Endothelial cell of umbilical vein (primary cell): ENCODE results near the gene NECTIN4. TPM values are rescaled to one million over a fixed set of nuclear protein-coding genes. Genes with fewer than 3 reads are reported as not detected.

ENCODE experiments used
- BruUV-seq: library from RNA; stranded (reverse); fragments of 400-500 nt; replicated peaks from 2 replicates; lab custom pipeline; 2021; lab: Mats Ljungman, UMichigan
- CTCF ChIA-PET: fragments of 300-600, 350-600 bp; sonication (Branson Sonifier 250); formaldehyde crosslinking; loops from one replicate; lab custom pipeline; 2021; ENCODE audit warnings: antibody characterized with exemption, inconsistent platforms; lab: Charles Lee
- POLR2A ChIA-PET: fragments of 300-600, 350-600 bp; sonication (Branson Sonifier 250); formaldehyde crosslinking; loops from one replicate; lab custom pipeline; 2021; ENCODE audit warnings: antibody characterized with exemption, inconsistent platforms; lab: Charles Lee
- DNase-seq: peaks from one replicate; pipeline ENCODE4 v3.0.0-alpha.2; 2011; ENCODE audit warnings: low read depth, low spot score
- FAIRE-seq: peaks from 2 replicates; lab custom pipeline; 2011; peaks lifted over from hg19 to GRCh38; lab: Jason Lieb, UNC
- H2AFZ ChIP-seq: 2 replicates; pipeline ENCODE4 v1.6.0; 2012; ENCODE audit warnings: low read depth, low read length, control low read depth, inconsistent platforms
- H3K27ac ChIP-seq: 2 replicates; pipeline ENCODE4 v1.5.1; 2011; ENCODE audit warnings: low read depth, mild to moderate bottlenecking, control low read depth, low read length, moderate library complexity; ENCODE audit not compliant: insufficient read depth
- H3K27me3 ChIP-seq, 2 experiments: 2 replicates each; pipeline versions ENCODE4 v1.6.0 to v1.6.1; 2011; ENCODE audit warnings: low read length in 2 of 2, mixed read lengths in 1 of 2; ENCODE audit not compliant: control insufficient read depth in 2 of 2, insufficient read depth in 2 of 2
- H3K36me3 ChIP-seq, 2 experiments: 2 replicates in 1 of 2; 3 replicates in 1 of 2; pipeline ENCODE4 v1.5.1; 2011; ENCODE audit warnings: low read length in 2 of 2, mild to moderate bottlenecking in 1 of 2, moderate library complexity in 1 of 2; ENCODE audit not compliant: control insufficient read depth in 2 of 2, insufficient read depth in 2 of 2; ENCODE audit errors: extremely low read depth in 1 of 2
- H3K4me1 ChIP-seq: 3 replicates; pipeline ENCODE4 v1.5.1; 2011; ENCODE audit warnings: mild to moderate bottlenecking, low read length; ENCODE audit not compliant: control insufficient read depth, insufficient read depth; ENCODE audit errors: extremely low read depth
- H3K4me2 ChIP-seq: 2 replicates; pipeline ENCODE4 v1.6.1; 2011; ENCODE audit warnings: low read length, control low read depth, mixed read lengths; ENCODE audit not compliant: insufficient read depth
- H3K4me3 ChIP-seq, 3 experiments: fragments of 200-600 bp in 1 of 3; sonication (generic), shearing (Covaris generic) in 1 of 3; replicated peaks in 1 of 3; 2 replicates each; pipeline ENCODE4 v1.5.1; 2011 to 2016; ENCODE audit warnings: control low read depth in 3 of 3, low read length in 3 of 3, mild to moderate bottlenecking in 2 of 3, inconsistent platforms in 1 of 3, low read depth in 1 of 3, moderate library complexity in 1 of 3; ENCODE audit not compliant: insufficient read depth in 1 of 3
- H3K79me2 ChIP-seq: 2 replicates; pipeline ENCODE4 v1.6.0; 2012; ENCODE audit warnings: low read length, inconsistent platforms; ENCODE audit not compliant: control insufficient read depth, insufficient read depth
- H3K9ac ChIP-seq: replicated peaks from 2 replicates; pipeline ENCODE3; 2011; ENCODE audit warnings: low read length, control low read depth; ENCODE audit not compliant: insufficient read depth; ENCODE audit errors: extremely low read depth
- H3K9me1 ChIP-seq: replicated peaks from 3 replicates; pipeline ENCODE4 v1.6.0; 2011; ENCODE audit warnings: mild to moderate bottlenecking, low read length; ENCODE audit not compliant: control insufficient read depth, insufficient read depth; ENCODE audit errors: extremely low read depth
- H3K9me3 ChIP-seq: replicated peaks from 2 replicates; pipeline ENCODE4 v1.5.1; 2012; ENCODE audit warnings: low read length, inconsistent platforms; ENCODE audit not compliant: control insufficient read depth, insufficient read depth
- H4K20me1 ChIP-seq: replicated peaks from 2 replicates; pipeline ENCODE3; 2011; ENCODE audit warnings: mild to moderate bottlenecking, low read length; ENCODE audit not compliant: control insufficient read depth, insufficient read depth; ENCODE audit errors: extremely low read depth
- EZH2 ChIP-seq: IDR thresholded peaks from 2 replicates; pipeline ENCODE4 v1.6.1; 2012; ENCODE audit warnings: borderline replicate concordance, low read depth, mild to moderate bottlenecking, moderate library complexity, low read length, inconsistent platforms; ENCODE audit not compliant: severe bottlenecking
- FOS ChIP-seq: IDR thresholded peaks from 2 replicates; pipeline ENCODE4 v1.6.1; 2011; ENCODE audit warnings: mild to moderate bottlenecking, low read length, moderate library complexity, borderline replicate concordance; ENCODE audit not compliant: insufficient read depth
- GATA2 ChIP-seq: IDR thresholded peaks from 2 replicates; pipeline ENCODE4 v1.7.0; 2011; ENCODE audit warnings: low read depth, mild to moderate bottlenecking, moderate library complexity, mixed read lengths, low read length; ENCODE audit not compliant: insufficient read length, insufficient read depth
- JUN ChIP-seq: IDR thresholded peaks from 2 replicates; pipeline ENCODE4 v1.6.1; 2011; ENCODE audit warnings: borderline replicate concordance, low read depth; ENCODE audit not compliant: insufficient read length, insufficient read depth
- MYC ChIP-seq: IDR thresholded peaks from one replicate; pipeline ENCODE4 v1.6.1; 2011; ENCODE audit warnings: mild to moderate bottlenecking, low read depth, low read length
- POLR2A ChIP-seq: IDR thresholded peaks from 2 replicates; pipeline ENCODE4 v1.6.1; 2012; ENCODE audit warnings: low read depth, mild to moderate bottlenecking, control low read depth, low read length
- POLR2AphosphoS5 ChIP-seq: IDR thresholded peaks from 2 replicates; pipeline ENCODE4 v1.6.1; 2012; ENCODE audit warnings: low read depth, mild to moderate bottlenecking, control low read depth, low read length, moderate library complexity; ENCODE audit not compliant: insufficient read depth
- dilution Hi-C: fragments of 300-500 bp; cut with MboI; formaldehyde crosslinking; loops from one replicate; pipeline ENCODE4 v1.15.0; 2019; ENCODE audit warnings: low sequenced_read_pairs; ENCODE audit not compliant: extremely low pct_ligation_motif_present
- intact Hi-C: fragments of 100-400 bp; cut with micrococcal nuclease; formaldehyde crosslinking; loops from one replicate; pipeline ENCODE4 v1.10.0; 2022
- polyA plus RNA-seq, 4 experiments: library from polyadenylated mRNA; depleted of rRNA in 3 of 4; stranded (reverse) in 3 of 4; unstranded in 1 of 4; fragments of >200 nt; gene quantifications; 2 replicates each; pipeline versions ENCODE4 v1.2.1 to v1.2.3, GENCODE V29; 2011 to 2012; ENCODE audit warnings: missing spikeins in 1 of 4
- total RNA-seq: library from RNA; stranded (reverse); gene quantifications from 2 replicates; pipeline ENCODE4 v1.2.3, GENCODE V29; 2021
- TF ChIP-seq, protein P1 (sequence below): IDR thresholded peaks from 2 replicates; pipeline ENCODE4 v1.6.1; 2011; ENCODE audit not compliant: insufficient read depth, insufficient read length
- TF ChIP-seq, protein P2 (sequence below), 2 donors: IDR thresholded peaks; 1 replicate in 1 of 2; 2 replicates in 1 of 2; pipeline ENCODE4 v1.5.1; 2011; ENCODE audit warnings: low read length in 2 of 2, mild to moderate bottlenecking in 2 of 2, moderate library complexity in 2 of 2, control low read depth in 1 of 2, inconsistent platforms in 1 of 2, low read depth in 1 of 2; ENCODE audit not compliant: insufficient read depth in 1 of 2; ENCODE audit errors: extremely low read depth in 1 of 2

Gene NECTIN4
- total and polyA plus RNA-seq, 2 donors (not counting 3 experiments of a cell fraction or from before 2014, with no cell fraction given), result 0.15 to 0.58 TPM

DNA sequence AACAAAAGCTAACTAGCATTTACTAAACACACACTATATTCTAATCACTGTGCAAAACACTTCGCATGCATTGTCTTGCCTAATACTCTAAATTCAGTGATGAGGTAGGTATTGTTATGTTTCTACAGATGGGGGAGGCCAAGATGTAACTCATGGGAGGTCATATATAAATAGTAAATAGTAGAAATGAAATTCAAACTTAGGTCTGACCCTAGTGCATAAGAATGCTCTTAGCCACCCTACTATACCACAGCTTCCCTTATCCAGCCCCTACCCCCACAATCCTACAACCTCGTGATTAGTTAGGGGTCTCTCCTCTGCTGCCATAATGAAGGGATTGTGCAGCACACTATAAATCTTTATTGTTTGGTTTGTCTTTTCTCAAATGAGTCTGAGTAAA is 25.2 kb upstream of the NECTIN4 start:
- TF ChIP-seq, protein P1, sequence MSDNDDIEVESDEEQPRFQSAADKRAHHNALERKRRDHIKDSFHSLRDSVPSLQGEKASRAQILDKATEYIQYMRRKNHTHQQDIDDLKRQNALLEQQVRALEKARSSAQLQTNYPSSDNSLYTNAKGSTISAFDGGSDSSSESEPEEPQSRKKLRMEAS, result no peak
- TF ChIP-seq FOS (no peak), GATA2 (no peak), JUN (no peak), MYC (no peak), POLR2A (no peak), POLR2AphosphoS5 (no peak), EZH2 (no peak)
- TF ChIP-seq, protein P2, sequence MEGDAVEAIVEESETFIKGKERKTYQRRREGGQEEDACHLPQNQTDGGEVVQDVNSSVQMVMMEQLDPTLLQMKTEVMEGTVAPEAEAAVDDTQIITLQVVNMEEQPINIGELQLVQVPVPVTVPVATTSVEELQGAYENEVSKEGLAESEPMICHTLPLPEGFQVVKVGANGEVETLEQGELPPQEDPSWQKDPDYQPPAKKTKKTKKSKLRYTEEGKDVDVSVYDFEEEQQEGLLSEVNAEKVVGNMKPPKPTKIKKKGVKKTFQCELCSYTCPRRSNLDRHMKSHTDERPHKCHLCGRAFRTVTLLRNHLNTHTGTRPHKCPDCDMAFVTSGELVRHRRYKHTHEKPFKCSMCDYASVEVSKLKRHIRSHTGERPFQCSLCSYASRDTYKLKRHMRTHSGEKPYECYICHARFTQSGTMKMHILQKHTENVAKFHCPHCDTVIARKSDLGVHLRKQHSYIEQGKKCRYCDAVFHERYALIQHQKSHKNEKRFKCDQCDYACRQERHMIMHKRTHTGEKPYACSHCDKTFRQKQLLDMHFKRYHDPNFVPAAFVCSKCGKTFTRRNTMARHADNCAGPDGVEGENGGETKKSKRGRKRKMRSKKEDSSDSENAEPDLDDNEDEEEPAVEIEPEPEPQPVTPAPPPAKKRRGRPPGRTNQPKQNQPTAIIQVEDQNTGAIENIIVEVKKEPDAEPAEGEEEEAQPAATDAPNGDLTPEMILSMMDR (IDR thresholded peaks at IDR 0.05; ENCODE audit: extremely low read depth in 1 of 2, insufficient read depth in 1 of 2, low read depth in 1 of 2, low read length in 2 of 2), result no peak
- POLR2A ChIA-PET, result no interaction called here
- CTCF ChIA-PET, result interaction anchor here (1.0 to 1.3 kb wide), 2 partner anchors 13 kb away, joined by 3 to 4 read pairs; no protein-coding TSS in a partner anchor

More for the DNA sequence above, 25.2 kb upstream of the NECTIN4 start:
- no peak overlapping the region for H3K4me3 ChIP-seq
- H3K9ac ChIP-seq, result no peak overlapping the region
- H3K27me3 ChIP-seq, result no peaks in the 10 kb centered on the region
- FAIRE-seq (no peak), DNase-seq (no peak)
- no peak overlapping the region for H2AFZ ChIP-seq
- H3K9me3 ChIP-seq, result no peaks in the 10 kb centered on the region
- H3K9me1 ChIP-seq, result no peaks in the 10 kb centered on the region
- peaks cover 48% of the 10 kb centered on the region for H3K4me1 ChIP-seq
- H4K20me1 ChIP-seq, result no peaks in the 10 kb centered on the region
- H3K4me2 ChIP-seq, result peak overlapping the region; percentile 33
- H3K79me2 ChIP-seq, result peaks cover 85% of the 10 kb centered on the region
- no TSS peak for BruUV-seq
- H3K36me3 ChIP-seq, result no peaks in the 10 kb centered on the region
- dilution Hi-C loops, result no loop called here
- peak overlapping the region; percentile 65 for H3K27ac ChIP-seq
- intact Hi-C loops, result no loop called here
